Measurements from ENCODE around the gene ULBP2.
A peak's percentile ranks its signal among the peaks of the same experiment; 100 is the strongest.
"Not testable (repeated sequence)": the region's sequence is repeated elsewhere in the genome, so short reads cannot be mapped to it uniquely, and the experiment has no call there.

ULBP2 gene

DNA sequence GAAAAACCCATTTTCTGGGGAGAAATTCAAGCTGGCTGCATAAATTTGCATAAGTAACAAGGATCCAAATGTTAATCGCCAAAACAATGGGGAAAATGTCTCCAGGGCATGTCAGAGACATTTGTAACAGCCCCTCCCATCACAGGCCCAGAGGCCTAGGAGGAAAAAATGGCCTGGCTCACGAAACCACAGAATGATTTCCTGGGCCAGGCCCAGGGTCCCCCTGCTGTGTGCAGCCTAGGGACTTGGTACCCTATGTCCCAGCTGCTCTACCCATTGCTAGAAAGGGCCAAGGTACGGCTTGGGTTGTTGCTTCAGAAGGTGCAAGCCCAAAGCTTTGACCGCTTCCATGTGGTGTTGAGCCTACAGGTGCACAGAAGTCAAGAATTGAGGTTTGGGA is 33.3 kb upstream of the ULBP2 start:
- DNase-seq (ENCODE audit: low read depth): not testable (repeated sequence)

DNA sequence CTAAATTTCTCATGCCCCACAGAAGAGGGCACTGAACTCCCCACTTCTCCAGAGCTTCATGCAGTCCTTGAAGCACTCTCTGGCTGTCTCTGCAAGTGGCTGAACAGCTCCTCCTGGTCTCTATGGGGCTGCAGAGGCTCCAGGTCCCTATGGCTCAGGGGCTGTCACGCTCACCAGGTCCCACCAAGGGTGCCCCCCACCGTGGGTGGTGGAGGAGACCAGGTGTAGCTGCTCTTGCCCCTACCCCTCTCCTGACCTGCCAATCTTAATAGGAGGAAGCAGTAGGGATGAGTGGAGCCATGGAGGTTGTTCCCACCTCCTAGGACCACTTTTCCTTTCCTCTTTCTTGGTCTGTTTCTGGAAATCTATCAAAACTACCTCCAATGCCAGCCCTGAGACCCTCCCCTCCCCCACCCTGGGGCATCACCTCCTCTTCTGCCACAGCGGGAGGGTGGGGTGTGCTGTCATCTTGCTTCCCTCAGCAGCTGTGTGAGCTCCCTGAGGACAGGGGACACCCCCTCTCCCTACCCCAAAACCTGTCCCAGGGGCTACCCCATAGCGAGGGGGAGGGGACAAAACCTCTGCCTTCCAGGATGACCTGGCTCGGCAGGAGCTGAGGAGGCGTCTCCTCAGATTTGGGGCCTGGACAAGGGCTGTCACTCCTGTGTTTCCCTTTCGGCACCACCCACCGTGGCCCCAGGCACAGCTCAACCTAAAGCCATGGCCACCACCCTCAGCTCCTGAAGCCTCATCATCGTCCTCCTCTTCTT is 31.9 kb upstream of the ULBP2 start:
- no peak for DNase-seq (ENCODE audit: low read depth)

DNA sequence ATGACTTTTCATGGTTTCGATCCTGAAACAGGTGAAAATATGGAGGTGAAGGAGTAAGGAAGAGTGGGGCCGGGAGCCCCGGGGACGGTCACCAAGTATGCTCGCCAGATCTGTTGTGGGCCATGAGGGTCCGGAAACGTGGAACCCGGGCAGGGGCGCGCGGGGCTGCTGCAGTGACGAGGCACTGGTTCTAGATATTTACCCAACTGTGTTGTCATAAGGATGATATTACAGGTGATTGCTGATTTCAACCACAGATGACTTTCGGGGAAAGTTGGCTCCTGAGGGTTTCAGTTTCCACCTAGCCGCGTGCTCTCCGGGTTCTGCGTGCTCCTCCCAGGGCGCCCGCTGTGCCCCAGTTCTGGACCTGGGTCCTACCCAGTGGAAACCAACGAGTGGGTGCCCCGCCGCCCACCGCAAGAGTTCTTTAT is 31.1 kb upstream of the ULBP2 start:
- DNase-seq (ENCODE audit: low read depth): no peak

DNA sequence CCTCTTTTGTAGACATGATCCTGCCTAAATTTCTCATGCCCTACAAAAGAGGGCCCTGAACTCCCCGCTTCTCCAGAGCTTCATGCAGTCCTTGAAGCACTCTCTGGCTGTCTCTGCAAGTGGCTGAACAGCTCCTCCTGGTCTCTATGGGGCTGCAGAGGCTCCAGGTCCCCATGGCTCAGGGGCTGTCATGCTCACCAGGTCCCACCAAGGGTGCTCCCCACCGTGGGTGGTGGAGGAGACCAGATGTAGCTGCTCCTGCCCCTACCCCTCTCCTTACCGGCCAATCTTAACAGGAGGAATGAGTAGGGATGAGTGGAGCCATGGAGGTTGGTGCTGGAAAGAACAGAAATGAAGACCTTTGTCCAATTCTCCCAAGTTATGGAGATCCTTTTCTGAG is 29.1 kb upstream of the ULBP2 start:
- DNase-seq (ENCODE audit: low read depth): not testable (repeated sequence)

DNA sequence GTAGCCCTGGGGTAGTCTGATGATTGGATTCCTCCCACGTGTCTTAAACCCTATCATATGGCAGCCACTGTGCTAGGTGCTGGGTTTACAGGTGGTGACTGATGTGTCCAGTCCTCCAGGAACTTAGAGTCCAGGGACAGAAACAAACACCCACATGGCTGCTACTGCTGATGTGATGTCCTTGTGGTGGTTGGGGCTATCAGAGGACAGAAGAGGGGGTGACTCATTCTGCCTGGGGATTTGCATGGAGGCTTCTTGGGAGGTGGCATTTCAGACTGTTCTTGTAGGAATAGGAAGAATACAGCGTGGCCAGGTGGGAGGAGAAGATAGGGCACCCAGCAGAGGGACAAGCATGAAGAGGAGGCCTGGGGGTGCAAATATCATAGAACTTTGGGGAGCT is 28.7 kb upstream of the ULBP2 start:
- DNase-seq (ENCODE audit: low read depth): no peak

DNA sequence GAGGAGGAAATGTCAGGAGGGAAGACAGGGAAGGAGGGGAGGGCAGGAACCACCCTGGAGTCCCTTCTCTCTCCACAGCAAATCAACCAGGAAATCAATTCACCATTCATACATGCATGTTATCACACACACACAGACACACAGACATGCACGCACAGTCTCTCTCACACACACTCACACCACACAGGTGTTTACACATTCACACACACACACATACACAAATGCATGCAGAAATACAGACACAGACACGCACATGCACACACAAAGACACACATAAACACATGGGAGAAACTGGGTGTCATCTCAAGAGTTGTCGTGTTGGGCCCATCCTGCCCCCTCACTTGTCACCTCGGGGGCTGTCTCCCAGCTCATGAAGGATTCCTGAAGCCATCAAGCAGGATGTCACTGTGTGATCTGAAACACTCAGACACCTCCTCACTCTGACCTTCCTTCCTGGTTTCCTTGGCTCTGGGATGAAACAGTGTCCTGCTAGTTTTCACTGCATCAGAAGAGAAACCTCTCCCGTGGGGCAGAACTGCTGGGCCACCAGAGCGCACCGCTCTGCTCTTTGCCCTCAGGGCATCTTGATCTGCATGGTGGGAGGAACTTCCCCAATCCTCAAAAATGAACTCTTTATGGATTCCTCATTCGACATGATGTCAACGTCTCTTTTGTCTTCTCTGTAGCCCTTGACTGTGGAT is 28.1 kb upstream of the ULBP2 start:
- DNase-seq (ENCODE audit: low read depth): no peak

DNA sequence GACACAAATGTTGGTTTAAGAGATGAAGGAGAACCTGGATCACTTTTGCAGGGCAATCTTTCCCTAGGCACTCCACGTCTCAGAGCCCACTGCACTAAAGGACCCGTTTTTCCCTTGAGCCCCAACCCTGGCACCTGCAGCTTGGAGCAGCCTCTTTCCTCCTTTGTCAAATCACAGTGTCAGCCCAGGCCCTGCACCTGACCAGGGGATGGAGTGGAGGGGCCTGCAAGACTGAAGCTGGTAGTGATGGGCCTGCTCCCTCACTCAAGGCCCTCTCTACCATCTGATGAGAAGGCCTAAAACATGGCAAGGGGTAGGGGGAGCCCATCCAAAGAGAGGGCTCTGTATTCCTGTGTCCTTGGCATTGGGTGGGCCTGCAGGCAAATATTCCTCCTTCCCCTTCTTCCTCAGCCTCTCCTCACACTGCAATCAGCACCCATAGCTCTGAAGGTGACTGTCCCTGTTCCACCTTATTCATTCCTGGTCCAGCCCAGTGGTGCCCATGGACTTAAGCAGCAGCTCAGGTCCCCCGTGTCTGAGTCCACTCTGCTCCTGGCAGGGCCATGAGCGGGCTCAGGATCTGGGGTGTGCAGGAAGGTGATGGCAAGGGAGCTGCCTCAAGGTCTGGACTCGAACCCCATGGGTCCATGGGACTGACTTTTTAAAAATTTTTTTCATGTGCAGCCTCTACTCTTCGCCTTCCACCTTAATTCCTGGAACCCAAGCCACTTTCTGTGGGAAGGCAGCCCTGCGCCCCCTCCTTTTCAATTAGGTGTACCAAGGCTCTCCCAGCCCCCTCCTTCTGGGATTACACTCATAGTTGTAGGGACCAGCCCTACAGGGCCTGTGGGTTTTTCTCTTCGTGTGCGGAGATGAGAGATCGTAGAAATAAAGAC is 25.6 kb upstream of the ULBP2 start:
- no peak for DNase-seq (ENCODE audit: low read depth)

DNA sequence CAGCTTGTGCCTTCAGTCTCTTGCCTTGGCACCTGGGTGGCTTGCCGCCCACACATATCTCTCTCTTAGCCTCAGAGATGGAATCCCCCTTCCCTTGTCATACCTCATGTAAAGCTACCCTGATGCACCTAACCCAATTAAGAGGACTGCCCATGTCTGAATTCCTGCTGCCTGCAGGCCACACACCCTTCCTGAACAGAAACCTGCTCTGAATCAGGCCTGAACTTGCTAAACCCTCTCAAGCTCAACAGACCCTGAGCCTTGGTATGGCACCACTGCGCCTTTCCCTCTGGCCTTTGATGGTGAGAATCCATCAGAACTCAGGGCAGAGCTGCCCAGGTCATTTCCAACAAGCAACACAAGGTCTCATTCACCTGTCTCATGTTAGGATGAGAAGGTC is 24.1 kb upstream of the ULBP2 start:
- DNase-seq (ENCODE audit: low read depth): no peak

DNA sequence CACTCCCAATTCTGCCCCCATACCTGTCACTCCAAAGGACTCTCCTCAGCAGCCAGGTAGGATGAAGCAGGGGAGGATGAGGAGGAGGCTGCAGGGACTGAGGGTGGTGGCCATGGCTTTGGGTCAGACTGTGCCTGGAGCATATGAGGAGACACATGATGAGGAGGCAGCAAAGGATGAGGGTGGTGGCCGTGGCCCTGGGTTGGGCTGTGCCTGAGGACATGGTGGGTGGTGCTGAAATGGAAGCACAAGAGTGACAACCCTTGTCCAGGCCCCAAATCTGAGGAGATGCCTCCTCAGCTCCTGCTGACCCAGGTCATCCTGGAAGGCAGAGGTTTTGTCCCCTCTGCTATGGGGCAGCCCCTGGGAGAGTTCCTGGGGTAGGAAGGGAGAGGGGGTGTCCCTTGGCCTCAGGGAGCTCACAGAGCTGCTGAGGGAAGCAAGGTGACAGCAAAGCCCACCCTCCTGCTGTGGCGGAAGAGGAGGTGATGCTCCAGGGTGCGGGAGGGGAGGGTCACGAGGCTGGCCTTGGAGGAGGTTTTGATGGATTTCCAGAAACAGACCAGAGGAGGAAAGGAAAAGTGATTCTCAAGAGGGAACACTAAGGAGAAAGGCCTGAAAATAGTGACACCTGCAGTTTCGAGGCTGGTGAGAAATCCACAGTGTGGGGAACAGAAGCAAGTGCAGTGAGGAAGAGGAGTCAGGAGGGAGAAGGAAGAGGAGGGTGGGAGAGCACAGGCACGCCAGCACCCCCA is 23.5 kb upstream of the ULBP2 start:
- no peak for DNase-seq (ENCODE audit: low read depth)

DNA sequence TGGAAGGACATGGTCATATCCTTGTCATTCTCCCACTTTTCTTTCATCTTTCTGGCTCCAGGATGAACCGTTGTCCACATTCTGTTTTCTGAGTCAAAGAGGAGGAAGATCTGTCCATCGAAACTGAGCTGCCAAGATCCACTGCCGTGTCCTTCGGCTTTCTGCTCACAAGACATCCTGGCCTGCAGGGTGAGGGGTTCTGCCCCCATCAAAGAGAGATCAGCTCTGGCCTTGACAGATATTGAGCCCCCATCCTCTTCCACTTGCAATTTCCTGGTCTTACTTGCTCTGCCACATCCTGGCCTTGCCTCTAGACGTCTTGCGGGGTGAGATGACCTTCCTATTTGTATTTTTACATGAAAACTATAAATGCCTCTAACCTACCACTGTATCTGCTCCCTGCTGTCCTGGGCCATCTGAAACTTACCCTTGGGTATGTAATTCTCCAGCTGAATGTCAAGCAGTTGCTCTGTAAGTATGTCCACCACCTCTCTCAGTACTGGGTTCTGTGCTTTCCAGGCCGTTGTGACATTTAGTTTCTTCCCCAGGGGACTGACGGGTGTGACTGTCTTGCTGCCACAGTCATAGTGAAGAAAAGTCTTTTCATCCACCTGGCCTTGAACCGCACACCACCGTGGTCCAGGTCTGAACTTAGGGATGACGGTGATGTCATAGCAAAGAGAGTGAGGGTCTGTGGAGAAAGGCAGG is 22.5 kb upstream of the ULBP2 start:
- not testable (repeated sequence) for DNase-seq (ENCODE audit: low read depth)

DNA sequence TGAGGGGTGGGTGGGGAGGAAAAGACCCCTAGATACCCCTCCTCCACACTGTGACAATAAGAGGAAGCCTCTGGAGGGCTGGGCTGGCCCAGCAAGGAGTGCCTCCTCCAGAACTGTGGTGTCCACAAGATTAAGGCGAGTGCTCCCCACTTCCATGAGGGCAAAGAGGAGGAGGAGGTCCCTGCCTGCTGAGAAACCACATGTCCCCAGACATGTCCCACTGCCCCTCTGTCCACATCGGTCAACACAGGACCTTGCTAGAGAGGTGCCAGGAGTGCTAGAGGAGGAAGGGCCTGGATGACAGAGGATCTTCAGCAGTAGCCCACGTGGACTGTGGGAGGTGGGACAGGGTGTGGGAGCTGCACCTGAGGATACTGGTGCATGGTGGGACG is 22.0 kb upstream of the ULBP2 start:
- DNase-seq (ENCODE audit: low read depth): no peak

DNA sequence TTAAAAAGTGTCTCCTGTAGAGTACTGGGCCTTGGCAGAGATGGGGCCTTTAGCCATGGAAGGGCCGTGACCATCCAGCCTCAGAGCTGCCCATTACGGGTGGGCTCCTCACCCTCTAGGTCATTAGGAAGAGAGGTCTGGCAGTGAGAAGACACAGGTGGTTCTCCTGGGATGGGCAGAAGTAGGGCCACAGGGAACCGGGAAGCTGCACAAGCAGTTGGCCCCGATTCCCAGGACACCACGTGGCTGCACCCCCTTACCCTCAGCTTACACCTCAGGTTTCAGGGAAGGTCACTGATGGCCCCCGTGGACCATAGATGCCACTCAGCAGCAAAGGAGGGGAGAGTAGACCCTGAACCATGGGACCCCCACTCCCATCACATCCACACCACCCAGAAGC is 20.5 kb upstream of the ULBP2 start:
- DNase-seq (ENCODE audit: low read depth): no peak

DNA sequence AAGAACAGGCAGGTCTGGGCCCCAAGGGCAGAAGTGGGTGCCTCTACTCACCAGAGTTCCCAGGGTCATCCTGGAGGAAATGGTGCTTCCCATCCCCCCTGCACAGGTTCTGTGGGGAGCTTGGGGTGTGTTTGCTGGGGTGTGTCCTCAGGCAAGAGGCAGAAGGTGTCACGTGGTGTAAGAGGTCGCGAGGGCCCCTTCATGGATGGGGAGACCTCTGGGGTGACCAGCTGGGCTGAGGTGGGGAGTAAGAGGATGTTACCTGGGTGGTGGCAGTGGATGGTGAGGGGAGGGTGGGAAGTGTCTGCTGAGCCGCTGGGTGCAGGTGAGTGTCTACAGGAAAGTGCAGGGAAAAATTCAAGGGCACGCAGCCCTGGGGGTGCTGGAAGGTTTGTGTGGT is 19.7 kb upstream of the ULBP2 start:
- not testable (repeated sequence) for DNase-seq (ENCODE audit: low read depth)

DNA sequence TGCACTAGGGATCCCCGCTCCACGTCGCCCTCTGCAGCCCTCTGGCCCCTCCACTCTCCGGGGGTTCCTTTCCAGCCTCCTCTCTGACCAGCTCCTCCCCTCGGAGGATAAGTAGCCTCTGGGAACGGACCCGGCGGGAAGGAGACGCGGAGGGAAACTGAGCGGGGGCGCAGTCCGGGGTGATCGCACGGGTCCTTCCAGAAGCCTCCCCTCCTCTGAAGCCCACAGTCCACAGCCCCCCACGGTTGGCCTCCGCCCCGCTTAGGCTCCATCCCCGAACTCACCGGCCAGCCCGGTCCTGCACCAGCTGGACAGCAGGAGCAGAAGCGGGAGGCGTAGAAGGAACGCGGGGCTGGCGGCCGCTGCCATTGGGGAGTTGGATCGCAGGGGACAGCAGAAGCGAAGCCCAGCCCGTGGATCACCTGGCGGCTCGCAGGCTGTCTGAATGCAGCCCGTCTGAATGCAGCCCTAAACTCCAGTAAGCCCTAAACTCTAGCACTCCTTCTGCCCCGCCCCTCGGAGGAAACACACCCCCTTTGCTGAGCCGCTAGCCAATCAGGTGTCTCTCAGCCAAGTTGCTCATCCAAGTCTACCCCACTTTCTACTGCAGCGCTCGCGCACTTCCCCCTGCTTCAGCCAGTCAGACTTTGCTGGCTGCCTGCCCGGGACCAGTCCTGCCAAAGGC is 19.0 kb upstream of the ULBP2 start, which contains the start of gene RAET1G:
Gene RAET1G, minus strand, starts transcription at position 480 of the 685 bp plus-strand sequence. Its CDS starts 111 bp downstream, at position 369.
- DNase-seq (ENCODE audit: low read depth): peak; percentile 61

DNA sequence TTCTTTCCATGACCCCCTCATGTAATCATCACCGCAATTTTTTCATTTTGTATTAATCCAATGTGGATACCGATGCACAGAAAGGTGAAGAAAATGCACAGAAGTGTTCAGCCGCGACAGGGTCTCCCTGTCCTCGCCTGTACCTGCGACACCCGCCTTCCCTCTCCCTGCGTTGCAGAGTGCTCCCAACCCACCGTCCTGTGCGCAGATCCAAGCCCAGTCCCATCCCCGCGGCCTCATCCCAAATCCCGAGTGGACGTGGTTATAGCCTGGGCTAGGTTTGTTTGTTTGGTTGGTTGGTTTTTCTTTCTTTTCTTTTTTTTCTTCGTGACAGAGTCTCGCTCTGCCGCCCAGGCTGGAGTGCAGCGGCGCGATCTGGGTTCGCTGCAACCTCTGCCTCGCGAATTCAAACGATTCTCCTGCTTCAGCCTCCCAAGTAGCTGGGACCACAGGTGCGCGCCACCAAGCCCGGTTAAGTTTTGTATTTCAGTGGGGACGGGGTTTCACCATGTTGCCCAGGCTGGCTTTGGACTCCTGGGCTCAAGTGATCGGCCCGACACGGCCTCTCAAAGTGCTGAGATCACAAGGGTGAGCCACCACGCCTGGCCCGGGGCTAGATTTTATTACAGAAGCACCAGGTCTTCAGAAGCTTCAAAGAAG is 18.4 kb upstream of the ULBP2 start:
- DNase-seq (ENCODE audit: low read depth): no peak

DNA sequence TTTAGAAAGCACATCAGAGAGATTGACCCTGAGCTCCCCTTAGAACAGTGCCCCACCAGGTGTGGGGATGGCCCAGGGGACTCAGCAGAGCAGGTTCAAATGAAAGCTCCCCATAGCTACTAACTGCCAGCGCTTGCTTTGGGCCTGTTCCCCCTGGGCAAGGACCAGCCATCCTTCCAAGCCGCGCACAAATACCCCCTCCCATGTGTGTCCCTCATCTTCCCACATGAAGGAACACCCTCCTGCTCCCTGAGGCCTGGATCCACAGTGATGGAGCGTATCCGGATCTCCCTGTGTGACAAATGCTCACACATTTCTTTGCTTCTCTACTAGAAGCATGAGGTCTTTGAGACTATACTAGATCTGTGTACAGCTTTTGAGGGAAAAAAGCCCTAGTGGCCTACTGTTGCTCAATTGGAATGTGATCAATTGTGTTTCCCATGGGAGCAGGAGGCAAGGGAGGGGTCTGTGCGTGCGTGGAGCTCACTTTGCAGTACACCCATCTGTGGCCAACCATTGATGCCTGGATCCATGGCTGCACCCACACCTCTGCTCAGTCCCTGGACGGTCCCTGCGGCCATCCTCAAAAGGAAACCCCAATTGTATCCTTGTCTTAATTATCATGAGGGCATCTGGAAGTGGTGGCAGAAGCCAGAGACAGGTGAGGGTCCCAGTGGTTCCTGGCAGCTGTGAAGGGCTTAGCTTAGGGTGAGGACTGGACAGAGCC is 17.4 kb upstream of the ULBP2 start:
- no peak for DNase-seq (ENCODE audit: low read depth)

DNA sequence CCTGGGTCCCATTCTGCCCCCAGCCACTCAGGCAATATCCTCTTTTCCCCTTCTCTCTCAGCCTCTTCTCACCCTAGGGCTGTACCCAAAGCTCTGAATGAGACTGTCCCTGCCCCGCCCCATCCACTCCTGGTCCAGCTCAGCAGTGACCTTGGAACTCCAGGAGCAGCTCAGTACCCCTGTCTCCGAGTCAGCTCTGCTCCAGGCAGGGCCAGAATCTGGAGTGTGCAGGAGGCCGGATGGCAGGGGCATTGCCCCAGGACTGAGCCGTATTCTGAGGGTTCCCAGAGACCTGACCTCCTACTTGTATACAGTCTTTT is 16.9 kb upstream of the ULBP2 start:
- no peak for DNase-seq (ENCODE audit: low read depth)

DNA sequence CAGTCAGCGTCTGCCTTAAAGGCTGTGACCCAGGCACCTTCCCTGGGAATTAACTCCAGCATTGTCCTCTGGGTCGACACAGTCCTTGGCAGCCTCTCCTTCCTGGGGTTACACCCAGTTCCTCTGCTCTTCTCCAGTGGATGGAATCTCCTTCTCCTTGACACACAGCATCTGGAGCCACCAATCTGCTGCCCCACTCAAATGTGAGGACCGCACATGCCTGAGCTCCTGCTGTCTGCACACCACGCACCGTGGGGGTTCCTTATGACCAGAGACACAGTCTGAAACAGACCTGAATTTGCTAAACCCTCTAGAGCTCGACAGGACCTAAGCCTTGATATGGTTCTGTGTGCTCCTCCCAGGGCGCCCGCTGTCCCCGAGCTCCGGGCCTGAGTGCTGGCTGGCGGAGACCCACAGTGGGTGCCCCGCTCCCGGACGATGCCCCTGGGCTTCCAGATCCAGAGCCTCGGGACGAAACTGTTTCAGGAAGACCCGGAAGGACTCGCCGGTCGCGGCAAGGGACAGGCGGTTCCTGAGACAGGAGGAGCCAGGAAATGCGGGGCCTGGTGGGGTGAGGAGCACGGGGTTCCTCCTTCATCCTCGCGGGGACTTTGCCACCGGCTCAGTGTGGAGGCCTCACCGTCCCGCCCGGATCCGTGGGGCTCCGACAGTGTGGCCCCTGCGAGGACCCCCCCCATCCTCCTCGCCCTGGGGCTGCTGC is 16.4 kb upstream of the ULBP2 start:
- no peak for DNase-seq (ENCODE audit: low read depth)

Measured in GM04503 (cell line).